Measurements from ENCODE around the gene TCF25.
"Not testable (repeated sequence)": the region's sequence is repeated elsewhere in the genome, so short reads cannot be mapped to it uniquely, and the experiment has no call there.

The TCF25 gene

GRCh38 chr16:89870440-89870839 lies 3.0 kb upstream of the TCF25 start:
- no peak overlapping the region for H3K4me3 ChIP-seq (ENCODE audit: low read depth, low read length)
- no peak for TF ChIP-seq CTCF (conservative IDR thresholded peaks at IDR 0.05; ENCODE audit: low read depth, low read length)
- DNase-seq (ENCODE audit: low read depth), result no peak

- H3K4me3 ChIP-seq (ENCODE audit: low read depth, low read length), result no peak overlapping the region
- DNase-seq (ENCODE audit: low read depth), result no peak
- TF ChIP-seq CTCF (conservative IDR thresholded peaks at IDR 0.05; ENCODE audit: low read depth, low read length), result no peak
Measured at GRCh38 chr16:89871895-89872294, 1.5 kb upstream of the TCF25 start.

GRCh38 chr16:89873972-89874689 lies 739 bp downstream of the TCF25 start:
- DNase-seq (ENCODE audit: low read depth), result peak; percentile 98
- no peak for TF ChIP-seq CTCF (conservative IDR thresholded peaks at IDR 0.05; ENCODE audit: low read depth, low read length)
- H3K4me3 ChIP-seq (ENCODE audit: low read depth, low read length), result peak overlapping the region; percentile 92

GRCh38 chr16:89879123-89879522 lies 5.7 kb downstream of the TCF25 start:
- not testable (repeated sequence) for H3K4me3 ChIP-seq (ENCODE audit: low read depth, low read length); DNase-seq (ENCODE audit: low read depth)

- no peak for DNase-seq (ENCODE audit: low read depth)
- no peak overlapping the region for H3K4me3 ChIP-seq (ENCODE audit: low read depth, low read length)
- TF ChIP-seq CTCF (conservative IDR thresholded peaks at IDR 0.05; ENCODE audit: low read depth, low read length), result no peak
Measured at GRCh38 chr16:89880477-89881367, 7.3 kb downstream of the TCF25 start.

- no peak for DNase-seq (ENCODE audit: low read depth)
- H3K4me3 ChIP-seq (ENCODE audit: low read depth, low read length), result no peak overlapping the region
- no peak for TF ChIP-seq CTCF (conservative IDR thresholded peaks at IDR 0.05; ENCODE audit: low read depth, low read length)
Measured at GRCh38 chr16:89881368-89881730, 8.0 kb downstream of the TCF25 start.

GRCh38 chr16:89883346-89884040 lies 10.1 kb downstream of the TCF25 start:
- TF ChIP-seq CTCF (conservative IDR thresholded peaks at IDR 0.05; ENCODE audit: low read depth, low read length), result no peak
- no peak for DNase-seq (ENCODE audit: low read depth)

More at GRCh38 chr16:89883346-89884040, 10.1 kb downstream of the TCF25 start:
- H3K4me3 ChIP-seq (ENCODE audit: low read depth, low read length), result no peak overlapping the region
